Fibroblast of skin of scalp (primary cell): ENCODE results near the gene PORCN.
"Not testable (repeated sequence)": the region's sequence is repeated elsewhere in the genome, so short reads cannot be mapped to it uniquely, and the experiment has no call there.

Experiments
- DNase-seq: peaks from one replicate; pipeline ENCODE4 v3.0.0-alpha.2; 2013

PORCN gene

DNA sequence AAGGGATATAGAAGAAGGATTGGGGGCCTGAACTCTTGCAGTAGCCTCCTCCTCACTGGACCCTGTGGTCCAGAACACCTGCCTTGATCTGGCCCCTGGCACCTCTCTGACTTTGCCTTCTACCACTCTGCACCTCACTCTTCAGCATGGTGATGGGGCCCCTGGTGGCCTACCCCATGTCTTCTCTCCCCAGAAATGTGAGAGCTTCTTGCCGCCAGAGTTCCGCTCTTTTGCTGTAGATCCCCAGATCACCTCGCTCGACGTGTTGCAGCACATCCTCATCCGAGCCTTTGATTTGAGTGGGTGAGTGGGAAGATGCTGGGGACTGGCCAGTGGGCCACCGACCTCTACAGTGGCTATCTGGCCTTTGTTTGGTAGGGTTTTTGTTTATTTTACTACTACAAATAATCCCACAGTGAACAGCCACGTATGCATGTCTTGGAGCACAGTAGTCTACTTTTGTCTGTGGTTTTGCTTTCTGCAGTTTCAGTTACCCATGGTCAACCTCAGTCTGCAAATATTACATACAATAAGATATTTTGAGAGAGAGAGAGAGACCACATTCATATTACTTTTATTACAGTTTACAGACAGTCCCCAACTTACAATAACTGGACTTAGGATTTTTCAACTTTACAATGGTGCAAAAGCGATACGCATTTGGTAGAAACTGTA is 32.5 kb downstream of the PORCN start:
- no peak for DNase-seq

DNA sequence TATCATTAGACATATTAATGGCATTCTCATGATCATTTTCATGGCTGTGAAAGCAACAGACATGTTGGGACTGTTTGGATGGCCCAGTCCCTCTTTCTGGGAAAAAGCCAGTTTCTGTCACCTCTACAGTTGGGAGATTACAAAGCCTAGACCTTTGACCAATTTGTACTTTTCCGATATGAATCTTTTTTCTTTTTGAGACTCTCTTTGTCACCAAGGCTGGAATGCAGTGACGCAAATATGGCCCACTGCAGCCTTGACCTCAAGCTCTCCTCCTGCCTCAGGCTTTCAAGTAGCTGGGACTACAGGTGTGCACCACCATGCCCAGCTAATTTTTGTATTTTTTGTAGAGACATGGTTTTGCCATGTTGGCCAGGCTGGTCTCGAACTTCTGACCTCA is 40.1 kb downstream of the PORCN start:
- DNase-seq: no peak

DNA sequence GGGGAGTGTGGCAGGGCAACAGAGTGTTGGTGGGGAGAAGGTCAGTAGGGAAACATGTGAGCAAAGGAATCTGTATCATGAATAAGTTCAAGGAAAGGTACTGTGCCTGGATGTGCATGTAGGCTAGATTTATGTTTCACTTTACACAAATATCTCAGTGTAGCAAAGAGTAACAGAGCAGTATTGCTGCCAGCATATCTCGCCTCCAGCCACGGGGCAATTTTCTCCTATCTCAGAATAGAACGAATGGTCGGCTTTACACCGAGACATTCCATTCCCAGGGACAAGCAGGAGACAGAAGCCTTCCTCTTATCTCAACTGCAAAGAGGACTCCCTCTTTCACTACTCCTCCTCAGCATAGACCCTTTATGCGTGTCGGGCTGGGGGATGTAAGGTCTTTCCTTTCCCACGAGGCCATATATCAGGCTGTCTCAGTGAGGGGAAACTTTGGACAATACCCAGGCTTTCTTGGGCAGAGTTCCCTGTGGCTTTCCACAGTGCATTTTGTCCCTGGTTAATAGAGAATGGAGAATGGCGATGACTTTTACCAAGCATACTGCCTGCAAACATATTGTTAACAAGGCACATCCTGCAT is 47.0 kb downstream of the PORCN start:
- not testable (repeated sequence) for DNase-seq

DNA sequence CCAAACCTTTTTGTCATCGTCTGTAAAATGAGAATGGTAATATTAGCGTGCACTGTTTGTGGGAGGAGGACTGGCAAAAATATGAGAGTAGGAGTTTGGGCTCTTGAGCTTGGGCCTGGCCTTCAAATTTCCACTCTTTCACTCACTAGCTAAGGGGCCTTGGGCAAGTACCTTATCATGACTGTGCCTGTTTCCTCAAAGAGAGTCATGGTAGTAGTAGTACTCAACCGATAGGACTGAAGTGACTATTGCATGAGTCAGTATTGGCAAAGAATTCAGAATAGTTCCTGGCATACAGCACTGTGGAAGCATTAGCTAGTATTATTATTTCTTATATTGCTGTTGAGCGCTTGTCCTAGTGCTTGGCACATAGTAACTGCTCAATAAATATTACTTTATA is 49.5 kb downstream of the PORCN start:
- DNase-seq: peak; percentile 59

DNA sequence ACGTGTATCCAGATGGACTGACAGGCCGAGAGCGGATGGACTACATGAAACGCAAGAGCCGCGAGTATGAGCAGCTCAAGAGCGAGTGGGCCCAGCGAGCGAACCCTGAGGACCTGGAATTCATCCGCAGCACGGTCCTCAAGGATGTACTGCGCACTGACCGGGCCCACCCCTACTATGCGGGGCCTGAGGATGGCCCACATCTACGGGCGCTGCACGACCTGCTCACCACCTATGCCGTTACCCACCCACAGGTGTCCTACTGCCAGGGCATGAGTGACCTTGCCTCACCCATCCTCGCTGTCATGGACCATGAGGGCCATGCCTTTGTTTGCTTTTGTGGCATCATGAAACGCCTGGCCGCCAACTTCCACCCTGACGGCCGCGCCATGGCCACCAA is 50.8 kb downstream of the PORCN start:
- no peak for DNase-seq

DNA sequence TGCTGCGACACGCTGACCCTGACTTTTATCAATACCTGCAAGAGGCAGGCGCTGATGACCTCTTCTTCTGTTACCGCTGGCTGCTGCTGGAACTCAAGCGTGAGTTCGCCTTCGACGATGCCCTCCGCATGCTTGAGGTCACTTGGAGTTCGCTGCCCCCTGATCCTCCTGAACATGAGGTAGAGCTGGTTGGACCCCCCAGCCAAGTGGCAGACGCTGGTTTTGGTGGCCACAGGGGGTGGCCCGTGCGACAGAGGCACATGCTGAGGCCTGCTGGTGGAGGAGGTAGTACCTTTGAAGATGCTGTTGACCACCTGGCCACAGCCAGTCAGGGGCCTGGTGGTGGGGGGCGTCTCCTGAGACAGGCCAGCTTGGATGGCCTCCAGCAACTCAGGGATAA is 51.3 kb downstream of the PORCN start:
- no peak for DNase-seq

DNA sequence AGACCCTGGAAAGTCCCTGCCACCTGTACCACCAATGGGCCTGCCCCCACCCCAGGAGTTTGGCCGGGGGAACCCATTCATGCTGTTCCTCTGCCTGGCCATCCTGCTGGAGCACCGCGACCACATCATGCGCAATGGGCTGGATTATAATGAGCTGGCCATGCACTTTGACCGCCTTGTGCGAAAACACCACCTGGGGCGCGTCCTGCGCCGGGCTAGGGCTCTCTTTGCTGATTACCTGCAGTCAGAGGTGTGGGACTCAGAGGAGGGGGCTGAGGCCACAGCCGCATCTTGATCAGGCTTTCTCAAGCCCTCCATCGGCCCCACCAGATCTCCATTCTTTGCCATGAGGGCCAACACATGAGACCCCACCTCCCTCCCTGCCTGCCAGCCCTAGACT is 51.9 kb downstream of the PORCN start:
- DNase-seq: no peak

DNA sequence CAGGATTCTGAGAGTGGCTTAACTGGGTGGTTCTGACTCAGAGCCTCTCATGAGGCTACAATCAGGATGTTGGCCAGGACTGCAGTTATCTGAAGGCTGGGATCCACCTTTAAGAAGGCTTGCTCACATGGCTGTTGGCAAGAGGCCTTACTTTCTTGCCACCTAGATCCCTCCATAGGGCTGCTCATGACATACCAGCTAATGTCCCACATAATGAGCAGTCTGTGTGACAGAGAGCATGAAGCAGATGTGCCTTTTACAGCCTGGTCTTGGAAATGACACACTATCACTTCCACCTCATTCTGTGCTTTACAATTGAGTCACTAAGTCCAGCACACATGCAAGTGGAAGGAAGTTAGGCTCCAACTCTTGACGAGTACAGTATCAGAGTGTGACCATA is 61.2 kb downstream of the PORCN start:
- DNase-seq: no peak
